ENCODE data around the gene OR2T34. TPM values are rescaled to one million over a fixed set of nuclear protein-coding genes. Genes with fewer than 3 reads are reported as not detected.
"Not testable (repeated sequence)": the region's sequence is repeated elsewhere in the genome, so short reads cannot be mapped to it uniquely, and the experiment has no call there.

Gene OR2T34
- total and polyA plus RNA-seq, 2 donors, result not detected

GRCh38 chr1:248585266-248585665 lies 10.7 kb upstream of the OR2T34 start:
- Histone ChIP-seq H3K36me3 (ENCODE audit: insufficient read depth) (no peaks in the 10 kb centered on the region), H3K27ac (ENCODE audit: low read depth) (no peak overlapping the region), H3K4me1 (ENCODE audit: insufficient read depth) (no peaks in the 10 kb centered on the region), H3K4me3 (ENCODE audit: low read depth, low read length) (no peak overlapping the region)
- DNase-seq (ENCODE audit: extremely low spot score), result no peak
- 79% methylated on average over 3 of the region's 3 CpGs for WGBS

- H3K4me1 ChIP-seq (ENCODE audit: insufficient read depth), result no peaks in the 10 kb centered on the region
- no peak overlapping the region for H3K27ac ChIP-seq (ENCODE audit: low read depth)
- no peak overlapping the region for H3K4me3 ChIP-seq (ENCODE audit: low read depth, low read length)
- WGBS, result 82% methylated on average over 9 of the region's 9 CpGs
- H3K36me3 ChIP-seq (ENCODE audit: insufficient read depth), result no peaks in the 10 kb centered on the region
- no peak for DNase-seq (ENCODE audit: extremely low spot score)
Observed at GRCh38 chr1:248576260-248576980, 1.9 kb upstream of the OR2T34 start.

GRCh38 chr1:248573856-248574255 lies 701 bp downstream of the OR2T34 start:
- H3K27ac ChIP-seq (ENCODE audit: low read depth); DNase-seq (ENCODE audit: extremely low spot score); H3K4me3 ChIP-seq (ENCODE audit: low read depth, low read length); H3K4me1 ChIP-seq (ENCODE audit: insufficient read depth); H3K36me3 ChIP-seq (ENCODE audit: insufficient read depth): not testable (repeated sequence)
- 85% methylated on average over 5 of the region's 8 CpGs for WGBS

DNA sequence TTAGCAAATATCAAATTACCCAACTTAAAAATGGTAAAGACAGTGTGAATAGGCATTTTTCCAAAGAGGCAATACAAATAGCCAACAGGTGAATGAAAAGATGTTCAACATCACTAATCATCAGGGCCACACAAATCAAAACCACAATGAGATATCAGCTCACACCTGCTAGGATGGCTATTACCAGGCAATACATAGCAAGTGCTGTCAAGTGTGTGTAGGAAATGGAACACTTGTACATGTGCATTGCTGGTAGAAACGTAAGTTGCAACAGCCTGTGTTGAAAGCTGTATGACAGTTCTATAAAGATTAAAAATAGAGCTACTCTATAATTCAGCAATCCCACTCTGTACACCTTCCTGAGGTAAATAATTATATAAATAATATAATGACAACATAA lies 2.5 kb downstream of the OR2T34 start:
- H3K4me3 ChIP-seq (ENCODE audit: low read depth, low read length); DNase-seq (ENCODE audit: extremely low spot score); H3K27ac ChIP-seq (ENCODE audit: low read depth); H3K4me1 ChIP-seq (ENCODE audit: insufficient read depth); H3K36me3 ChIP-seq (ENCODE audit: insufficient read depth): not testable (repeated sequence)
- WGBS, result no CpG with 5 or more reads among the region's 1 CpG

DNA sequence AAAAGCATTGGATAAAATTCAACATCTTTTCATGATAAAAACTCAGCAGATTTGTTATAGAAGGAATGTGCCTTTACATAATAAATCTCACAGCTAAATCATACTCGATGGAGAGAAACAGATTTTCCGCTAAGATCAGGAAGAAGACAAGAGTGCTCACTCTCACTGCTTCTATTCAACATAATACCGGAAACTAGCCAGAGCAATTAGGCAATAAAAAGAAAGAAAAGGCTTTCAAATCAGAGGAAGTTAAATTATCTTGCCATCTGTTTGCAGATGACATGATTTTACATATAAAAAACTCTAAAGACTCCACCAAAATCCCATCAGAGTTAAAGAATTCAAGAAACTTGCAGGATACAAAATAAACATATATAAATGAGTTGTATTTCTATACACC lies 3.7 kb downstream of the OR2T34 start:
- H3K4me1 ChIP-seq (ENCODE audit: insufficient read depth); H3K36me3 ChIP-seq (ENCODE audit: insufficient read depth); DNase-seq (ENCODE audit: extremely low spot score); H3K27ac ChIP-seq (ENCODE audit: low read depth); H3K4me3 ChIP-seq (ENCODE audit: low read depth, low read length): not testable (repeated sequence)
- WGBS, result 78% methylated on average over 3 of the region's 3 CpGs

GRCh38 chr1:248569049-248569448 lies 5.5 kb downstream of the OR2T34 start:
- H3K4me3 ChIP-seq (ENCODE audit: low read depth, low read length), result not testable (repeated sequence)
- 67% methylated on average over 2 of the region's 2 CpGs for WGBS

GRCh38 chr1:248565530-248566373 lies 8.8 kb downstream of the OR2T34 start:
- WGBS, result 61% methylated on average over 11 of the region's 11 CpGs

More at GRCh38 chr1:248569049-248569448, 5.5 kb downstream of the OR2T34 start:
- H3K27ac ChIP-seq (ENCODE audit: low read depth); H3K4me1 ChIP-seq (ENCODE audit: insufficient read depth); H3K36me3 ChIP-seq (ENCODE audit: insufficient read depth); DNase-seq (ENCODE audit: extremely low spot score): not testable (repeated sequence)

DNA sequence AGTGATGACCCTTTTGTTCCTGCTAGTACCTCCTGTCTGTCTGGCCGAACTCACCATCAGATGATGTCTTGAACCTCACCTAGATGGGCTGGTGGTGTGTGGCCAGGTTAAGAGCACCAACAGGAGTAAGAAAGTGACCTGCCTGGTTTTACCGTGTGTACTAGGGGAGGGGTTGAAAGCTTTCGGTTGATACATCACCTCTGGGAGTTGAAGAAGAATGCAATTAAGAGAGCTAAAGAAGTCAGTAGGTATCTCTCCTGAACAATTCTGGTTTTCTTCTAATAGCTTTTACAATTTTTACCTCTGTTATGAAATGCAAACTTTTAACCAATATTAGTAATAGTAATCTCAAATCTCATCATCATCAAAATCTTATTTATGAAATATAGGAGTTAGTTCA lies 11.9 kb downstream of the OR2T34 start, which contains the start of gene OR2T29:
Gene OR2T29, minus strand, starts transcription at position 101 of the 400 bp plus-strand sequence. CDS start 3,281 bp downstream, outside the sequence.
- H3K27ac ChIP-seq (ENCODE audit: low read depth); H3K4me3 ChIP-seq (ENCODE audit: low read depth, low read length); DNase-seq (ENCODE audit: extremely low spot score); H3K4me1 ChIP-seq (ENCODE audit: insufficient read depth); H3K36me3 ChIP-seq (ENCODE audit: insufficient read depth): not testable (repeated sequence)
- WGBS, result 86% methylated on average over 3 of the region's 3 CpGs

More at GRCh38 chr1:248565530-248566373, 8.8 kb downstream of the OR2T34 start:
- H3K36me3 ChIP-seq (ENCODE audit: insufficient read depth); H3K4me3 ChIP-seq (ENCODE audit: low read depth, low read length); H3K27ac ChIP-seq (ENCODE audit: low read depth); H3K4me1 ChIP-seq (ENCODE audit: insufficient read depth); DNase-seq (ENCODE audit: extremely low spot score): not testable (repeated sequence)

DNA sequence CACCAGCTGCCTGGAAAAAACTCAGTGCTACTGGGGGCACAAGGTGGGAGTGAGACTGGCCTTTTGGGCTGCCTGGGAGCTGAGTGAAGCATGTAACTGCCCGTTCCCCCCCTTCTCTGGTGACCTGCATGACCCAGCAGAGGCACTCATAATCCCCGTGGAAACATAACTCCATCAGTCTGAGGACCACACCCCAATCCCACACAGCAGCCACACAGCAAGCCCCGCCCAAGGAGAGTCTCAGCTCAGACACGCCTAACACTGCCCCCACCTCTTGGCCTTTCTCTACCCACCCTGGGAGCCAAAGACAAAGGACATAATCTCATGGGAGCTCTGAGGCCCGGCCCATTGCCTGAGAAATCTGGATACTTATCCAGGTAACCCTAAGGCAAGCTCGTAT lies 23.5 kb downstream of the OR2T34 start:
- no CpG with 5 or more reads among the region's 6 CpGs for WGBS
- H3K27ac ChIP-seq (ENCODE audit: low read depth); H3K4me3 ChIP-seq (ENCODE audit: low read depth, low read length); DNase-seq (ENCODE audit: extremely low spot score); H3K4me1 ChIP-seq (ENCODE audit: insufficient read depth); H3K36me3 ChIP-seq (ENCODE audit: insufficient read depth): not testable (repeated sequence)

DNA sequence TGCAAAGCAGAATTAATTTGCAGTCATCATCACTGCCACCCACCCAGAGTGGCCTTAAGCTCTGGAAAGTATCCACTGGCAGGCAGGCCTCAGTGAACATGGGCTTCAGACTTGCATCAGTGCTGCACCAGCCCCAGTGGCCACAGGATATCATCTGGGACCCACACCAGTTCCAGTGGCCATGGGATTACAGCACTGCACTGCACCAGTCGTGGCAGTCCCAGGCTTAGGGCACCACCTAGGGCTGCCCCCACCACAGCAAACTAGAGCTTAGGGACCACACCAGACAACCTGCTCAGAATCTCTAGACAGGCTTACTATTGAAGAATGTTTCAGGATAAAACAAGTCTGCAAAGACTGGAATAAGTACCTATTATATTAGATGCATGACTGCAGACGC lies 27.2 kb downstream of the OR2T34 start:
- WGBS, result no CpG with 5 or more reads among the region's 2 CpGs
- not testable (repeated sequence) for H3K4me3 ChIP-seq (ENCODE audit: low read depth, low read length); DNase-seq (ENCODE audit: extremely low spot score); H3K27ac ChIP-seq (ENCODE audit: low read depth); H3K36me3 ChIP-seq (ENCODE audit: insufficient read depth); H3K4me1 ChIP-seq (ENCODE audit: insufficient read depth)

GRCh38 chr1:248537449-248537848 lies 37.1 kb downstream of the OR2T34 start:
- H3K4me3 ChIP-seq (ENCODE audit: low read depth, low read length); H3K27ac ChIP-seq (ENCODE audit: low read depth); H3K36me3 ChIP-seq (ENCODE audit: insufficient read depth); DNase-seq (ENCODE audit: extremely low spot score); H3K4me1 ChIP-seq (ENCODE audit: insufficient read depth): not testable (repeated sequence)
